Measurements from ENCODE around the gene TMEM31. TPM values are rescaled to one million over a fixed set of nuclear protein-coding genes. Genes with fewer than 3 reads are reported as not detected.

Gene TMEM31
- total RNA-seq, 1 experiment from 2014 or later, result not detected

DNA sequence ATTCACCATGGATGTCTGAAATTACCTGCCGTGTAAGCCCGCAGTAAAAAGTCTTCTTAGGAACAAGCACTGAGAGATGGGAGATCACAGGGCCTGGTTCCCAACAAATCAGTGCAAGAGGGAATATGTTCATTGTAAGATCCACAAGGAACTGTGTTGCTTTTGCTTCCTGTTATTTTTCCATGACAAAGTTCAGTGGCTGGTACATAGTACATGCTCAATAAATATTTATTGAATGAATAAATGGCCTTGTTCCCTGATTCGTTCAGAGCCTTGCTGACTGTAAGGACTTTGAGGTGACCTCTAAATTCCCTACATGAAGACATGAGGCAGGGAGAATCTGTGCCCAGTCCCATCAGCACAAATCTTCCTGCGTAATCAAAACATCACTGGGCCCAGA, 7.4 kb downstream of the TMEM31 start:
- ATAC-seq, result no peak
- no peaks in the 10 kb centered on the region for H3K79me2 ChIP-seq (ENCODE audit: insufficient read depth, low read length)
- POLR2A ChIA-PET, result no interaction called here
- RAD21 ChIA-PET (ENCODE audit: low non-redundant PET in 1 of 2, low total read pairs in 2 of 2, uncharacterized antibody in 2 of 2, unreplicated experiment in 2 of 2), result no interaction called here
- H3K9me2 ChIP-seq (ENCODE audit: insufficient read depth), result no peaks in the 10 kb centered on the region
- BruUV-seq (replicated peaks), result no TSS peak
- no peaks in the 10 kb centered on the region for H3K36me3 ChIP-seq (ENCODE audit: control insufficient read depth in 1 of 2, insufficient read depth in 2 of 2, low read length in 2 of 2)
- H3K4me1 ChIP-seq (ENCODE audit: control insufficient read depth in 1 of 2, insufficient read depth in 2 of 2, low read length in 2 of 2), result no peaks in the 10 kb centered on the region
- TF ChIP-seq CBX3 (IDR thresholded peaks at IDR 0.05; ENCODE audit: low read depth) (no peak), EZH2 (IDR thresholded peaks at IDR 0.05) (no peak), YY1 (IDR thresholded peaks at IDR 0.05; ENCODE audit: extremely low read depth, insufficient replicate concordance, low read depth, low read length) (no peak)
- TF ChIP-seq, protein P1, sequence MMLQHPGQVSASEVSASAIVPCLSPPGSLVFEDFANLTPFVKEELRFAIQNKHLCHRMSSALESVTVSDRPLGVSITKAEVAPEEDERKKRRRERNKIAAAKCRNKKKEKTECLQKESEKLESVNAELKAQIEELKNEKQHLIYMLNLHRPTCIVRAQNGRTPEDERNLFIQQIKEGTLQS (IDR thresholded peaks at IDR 0.05), result no peak
- TF ChIP-seq, protein P2, sequence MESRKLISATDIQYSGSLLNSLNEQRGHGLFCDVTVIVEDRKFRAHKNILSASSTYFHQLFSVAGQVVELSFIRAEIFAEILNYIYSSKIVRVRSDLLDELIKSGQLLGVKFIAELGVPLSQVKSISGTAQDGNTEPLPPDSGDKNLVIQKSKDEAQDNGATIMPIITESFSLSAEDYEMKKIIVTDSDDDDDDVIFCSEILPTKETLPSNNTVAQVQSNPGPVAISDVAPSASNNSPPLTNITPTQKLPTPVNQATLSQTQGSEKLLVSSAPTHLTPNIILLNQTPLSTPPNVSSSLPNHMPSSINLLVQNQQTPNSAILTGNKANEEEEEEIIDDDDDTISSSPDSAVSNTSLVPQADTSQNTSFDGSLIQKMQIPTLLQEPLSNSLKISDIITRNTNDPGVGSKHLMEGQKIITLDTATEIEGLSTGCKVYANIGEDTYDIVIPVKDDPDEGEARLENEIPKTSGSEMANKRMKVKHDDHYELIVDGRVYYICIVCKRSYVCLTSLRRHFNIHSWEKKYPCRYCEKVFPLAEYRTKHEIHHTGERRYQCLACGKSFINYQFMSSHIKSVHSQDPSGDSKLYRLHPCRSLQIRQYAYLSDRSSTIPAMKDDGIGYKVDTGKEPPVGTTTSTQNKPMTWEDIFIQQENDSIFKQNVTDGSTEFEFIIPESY (IDR thresholded peaks at IDR 0.05; ENCODE audit: extremely low read depth, insufficient replicate concordance, low read length), result no peak
- no peak overlapping the region for H3K4me2 ChIP-seq (ENCODE audit: low read length)
- no peaks in the 10 kb centered on the region for H3K9me3 ChIP-seq (ENCODE audit: control insufficient read depth in 1 of 2, insufficient read depth in 1 of 2, low read depth in 1 of 2, low read length in 2 of 2)
- H4K20me1 ChIP-seq (ENCODE audit: insufficient read depth), result no peaks in the 10 kb centered on the region
- H3K9ac ChIP-seq (ENCODE audit: low read length), result no peak overlapping the region
- no peak overlapping the region for H2AFZ ChIP-seq (ENCODE audit: low read depth, low read length, poor library complexity, severe bottlenecking)
- 0 out of 2 replicates have a peak, but pooled peaks cover 2% of the 10 kb centered on the region for H3K27me3 ChIP-seq (ENCODE audit: insufficient read depth, low read length)
- DNase-seq (ENCODE audit: low read depth, low spot score), result no peak
- CTCF ChIA-PET, result no interaction called here
- H3K4me3 ChIP-seq (replicated peaks in 1 of 2; ENCODE audit: low read depth in 1 of 2, low read length in 2 of 2), result no peak overlapping the region
- intact Hi-C loops (cut with micrococcal nuclease), result no loop called here
- no peak overlapping the region for H3K27ac ChIP-seq (ENCODE audit: low read depth, low read length)

DNA sequence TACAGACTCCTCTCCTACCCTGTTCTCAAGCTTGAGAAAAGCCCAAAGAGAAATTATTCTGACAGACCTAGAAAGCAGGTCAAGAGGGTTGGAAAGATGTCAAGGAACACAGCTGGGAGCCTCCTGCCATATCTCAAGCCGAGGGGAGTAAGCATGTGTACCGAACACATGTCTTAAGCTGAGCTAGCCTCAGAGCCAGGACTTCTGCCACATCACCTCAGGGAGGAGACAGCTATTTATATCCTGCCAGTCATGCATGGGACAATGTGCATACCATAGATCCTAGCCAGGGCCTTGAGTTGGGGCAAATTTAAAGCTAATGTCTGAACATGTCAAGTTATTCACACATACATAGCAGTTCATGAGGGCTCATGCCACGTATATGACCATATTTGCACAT, 11.8 kb downstream of the TMEM31 start:
- DNase-seq (ENCODE audit: low read depth, low spot score), result no peak
- no peak overlapping the region for H3K27ac ChIP-seq (ENCODE audit: low read depth, low read length)
- CTCF ChIA-PET, result interaction anchor here (0.7 kb wide), 1 partner anchor 11 kb away, joined by 3 read pairs; the partner anchor contains the start of gene TMEM31
- H3K4me1 ChIP-seq (ENCODE audit: control insufficient read depth in 1 of 2, insufficient read depth in 2 of 2, low read length in 2 of 2), result no peaks in the 10 kb centered on the region
- no peak overlapping the region for H3K4me3 ChIP-seq (replicated peaks in 1 of 2; ENCODE audit: low read depth in 1 of 2, low read length in 2 of 2)
- BruUV-seq (replicated peaks), result no TSS peak
- no peaks in the 10 kb centered on the region for H3K36me3 ChIP-seq (ENCODE audit: control insufficient read depth in 1 of 2, insufficient read depth in 2 of 2, low read length in 2 of 2)
- RAD21 ChIA-PET (ENCODE audit: low non-redundant PET in 1 of 2, low total read pairs in 2 of 2, uncharacterized antibody in 2 of 2, unreplicated experiment in 2 of 2), result no interaction called here
- H3K79me2 ChIP-seq (ENCODE audit: insufficient read depth, low read length), result no peaks in the 10 kb centered on the region
- no peaks in the 10 kb centered on the region for H3K9me3 ChIP-seq (ENCODE audit: control insufficient read depth in 1 of 2, insufficient read depth in 1 of 2, low read depth in 1 of 2, low read length in 2 of 2)
- intact Hi-C loops (cut with micrococcal nuclease), result no loop called here
- no peak overlapping the region for H3K9ac ChIP-seq (ENCODE audit: low read length)
- no peaks in the 10 kb centered on the region for H4K20me1 ChIP-seq (ENCODE audit: insufficient read depth)
- H3K9me2 ChIP-seq (ENCODE audit: insufficient read depth), result no peaks in the 10 kb centered on the region
- peaks cover 2% of the 10 kb centered on the region; the same call in 1 of the 2 replicates for H3K27me3 ChIP-seq (ENCODE audit: insufficient read depth, low read length)
- ATAC-seq, result no peak
- TF ChIP-seq EZH2phosphoT487 (IDR thresholded peaks at IDR 0.05; ENCODE audit: borderline replicate concordance) (no peak), SIN3A (IDR thresholded peaks at IDR 0.05; ENCODE audit: low read depth) (no peak), ELF1 (IDR thresholded peaks at IDR 0.05; ENCODE audit: borderline replicate concordance, low read depth) (no peak)
- TF ChIP-seq, protein P3, sequence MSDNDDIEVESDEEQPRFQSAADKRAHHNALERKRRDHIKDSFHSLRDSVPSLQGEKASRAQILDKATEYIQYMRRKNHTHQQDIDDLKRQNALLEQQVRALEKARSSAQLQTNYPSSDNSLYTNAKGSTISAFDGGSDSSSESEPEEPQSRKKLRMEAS (IDR thresholded peaks at IDR 0.05), result no peak
- H3K4me2 ChIP-seq (ENCODE audit: low read length), result no peak overlapping the region
- POLR2A ChIA-PET, result no interaction called here
- no peak overlapping the region for H2AFZ ChIP-seq (ENCODE audit: low read depth, low read length, poor library complexity, severe bottlenecking)

Data from HCT116 (cell line).